Upper lobe of right lung (tissue), 1 donor: ENCODE measurements around the gene SLC35E1. TPM values are rescaled to one million over a fixed set of nuclear protein-coding genes. Genes with fewer than 3 reads are reported as not detected.

Source experiments
- ATAC-seq: fragments of 200-7000 bp; cut with Tn5 transposase; one replicate; pipeline ENCODE4 v1.9.1; 2020; ENCODE audit warnings: mild to moderate bottlenecking, moderate library complexity
- DNase-seq: peaks from one replicate; pipeline ENCODE4 v3.0.0-alpha.2; 2020
- H3K27ac ChIP-seq: fragments of 200-600 bp; one replicate; pipeline ENCODE4 v1.8.0; 2022
- H3K27me3 ChIP-seq: fragments of 200-600 bp; one replicate; pipeline ENCODE4 v1.8.0; 2022; ENCODE audit warnings: mild to moderate bottlenecking
- H3K36me3 ChIP-seq: fragments of 200-600 bp; one replicate; pipeline ENCODE4 v1.8.0; 2022
- H3K4me1 ChIP-seq: fragments of 200-600 bp; one replicate; pipeline ENCODE4 v1.8.0; 2022
- H3K4me3 ChIP-seq: fragments of 200-600 bp; one replicate; pipeline ENCODE4 v1.8.0; 2022; ENCODE audit warnings: mild to moderate bottlenecking
- H3K9me3 ChIP-seq: fragments of 200-600 bp; one replicate; pipeline ENCODE4 v1.8.0; 2022
- CTCF ChIP-seq: fragments of 200-600 bp; IDR thresholded peaks from one replicate; pipeline ENCODE4 v1.8.0; 2022; ENCODE audit warnings: antibody characterized with exemption
- intact Hi-C: fragments of 100-400 bp; cut with DNase I; formaldehyde crosslinking; loops from one replicate; pipeline ENCODE4 v1.11.0; 2022
- long read RNA-seq: library from polyadenylated mRNA; unstranded; transcript quantifications from one replicate; pipeline ENCODE4 v2.0.0, GENCODE V29; 2021
- total RNA-seq: library from RNA; stranded (reverse); fragmentation: NEBNext Ultra II Directional; extraction: Animal tissue kit (Norgen Biotek cat#: 25700); gene quantifications from one replicate; pipeline ENCODE4 v1.2.1, GENCODE V29; 2021
- donor health status: DM: no; HTN: yes; CAD: no; lungs with severe emphysema.

Gene SLC35E1
- total RNA-seq, result 51.2 TPM
- long read RNA-seq, full-length matches to known transcripts, result 75 of 99 reads
- long read RNA-seq, partial matches to known transcripts, result 3 of 99 reads
- long read RNA-seq, other reads (novel, unspliced or antisense), result 21 of 99 reads

GRCh38 chr19:16572332-16573211 lies at the start of gene SLC35E1:
SLC35E1 (minus strand) TSS chr19:16572415; CDS start chr19:16572364, 51 bp downstream.
- DNase-seq, result peak; percentile 98
- intact Hi-C loops, result loop anchor here (10.0 kb wide), 1 partner anchor 52 kb away; the partner anchor contains the start of gene MED26
- no peak for TF ChIP-seq CTCF
- peak within 1 kb of the TSS; percentile 88 for H3K27ac ChIP-seq
- H3K4me1 ChIP-seq, result peaks cover 36% of the 10 kb centered on the region
- peak within 1 kb of the TSS; percentile 84 for H3K4me3 ChIP-seq
- peaks cover 52% of the 10 kb centered on the region for H3K36me3 ChIP-seq
- H3K9me3 ChIP-seq, result no peaks in the 10 kb centered on the region
- ATAC-seq, result peak; percentile 94
- H3K27me3 ChIP-seq, result no peaks in the 10 kb centered on the region

GRCh38 chr19:16621165-16621800 lies 49.1 kb upstream of the SLC35E1 start:
- ATAC-seq (no peak), DNase-seq (no peak)
- H3K9me3 ChIP-seq, result no peaks in the 10 kb centered on the region
- H3K4me1 ChIP-seq, result peaks cover 56% of the 10 kb centered on the region
- peaks cover 12% of the 10 kb centered on the region for H3K36me3 ChIP-seq
- H3K27ac ChIP-seq, result no peak overlapping the region
- intact Hi-C loops, result loop anchor here (10.0 kb wide), 1 partner anchor 46 kb away; the partner anchor contains the start of gene SLC35E1
- H3K4me3 ChIP-seq, result no peak overlapping the region
- no peak for TF ChIP-seq CTCF
- H3K27me3 ChIP-seq, result no peaks in the 10 kb centered on the region

- Histone ChIP-seq H3K4me3 (no peak overlapping the region), H3K27me3 (no peaks in the 10 kb centered on the region), H3K27ac (no peak overlapping the region), H3K36me3 (peaks cover 12% of the 10 kb centered on the region), H3K4me1 (peaks cover 49% of the 10 kb centered on the region), H3K9me3 (no peaks in the 10 kb centered on the region)
- ATAC-seq, result no peak
- no peak for TF ChIP-seq CTCF
- intact Hi-C loops, result loop anchor here (10.0 kb wide), 1 partner anchor 46 kb away; the partner anchor contains the start of gene SLC35E1
- no peak for DNase-seq
Observed at GRCh38 chr19:16620584-16620983, 48.4 kb upstream of the SLC35E1 start.

GRCh38 chr19:16620018-16620417 lies 47.8 kb upstream of the SLC35E1 start:
- Histone ChIP-seq H3K36me3 (peaks cover 12% of the 10 kb centered on the region), H3K4me1 (peaks cover 48% of the 10 kb centered on the region), H3K4me3 (no peak overlapping the region), H3K9me3 (no peaks in the 10 kb centered on the region), H3K27me3 (no peaks in the 10 kb centered on the region), H3K27ac (no peak overlapping the region)
- DNase-seq, result no peak
- no peak for ATAC-seq
- TF ChIP-seq CTCF, result no peak
- intact Hi-C loops, result loop anchor here (10.0 kb wide), 1 partner anchor 45 kb away; the partner anchor contains the start of gene SLC35E1

GRCh38 chr19:16619457-16619856 lies 47.2 kb upstream of the SLC35E1 start:
- peak; percentile 49 for ATAC-seq
- peaks cover 46% of the 10 kb centered on the region for H3K4me1 ChIP-seq

More at GRCh38 chr19:16619457-16619856, 47.2 kb upstream of the SLC35E1 start:
- no peak for TF ChIP-seq CTCF
- Histone ChIP-seq H3K4me3 (no peak overlapping the region), H3K36me3 (peaks cover 11% of the 10 kb centered on the region), H3K27ac (no peak overlapping the region), H3K9me3 (no peaks in the 10 kb centered on the region), H3K27me3 (no peaks in the 10 kb centered on the region)
- DNase-seq, result no peak
- intact Hi-C loops, result no loop called here
